HG03045 (cell line): ENCODE results near the gene DAND5.
A peak's percentile ranks its signal among the peaks of the same experiment; 100 is the strongest.
"Not testable (repeated sequence)": the region's sequence is repeated elsewhere in the genome, so short reads cannot be mapped to it uniquely, and the experiment has no call there.

Experiments used
- ATAC-seq: cut with Tn5 transposase; IDR thresholded peaks from one replicate; pipeline ENCODE4 v1.9.1; 2021; ENCODE audit warnings: mild to moderate bottlenecking, moderate library complexity; ENCODE audit not compliant: unreplicated experiment

DAND5 gene

GRCh38 chr19:12945479-12946091 lies 23.8 kb upstream of the DAND5 start, which contains the start of gene RAD23A:
Gene RAD23A (plus strand): TSS chr19:12945862. CDS start chr19:12945949, 87 bp downstream.
- peak; percentile 71 for ATAC-seq

- ATAC-seq, result peak; percentile 38
Observed at GRCh38 chr19:12946092-12946721, 23.2 kb upstream of the DAND5 start.

- no peak for ATAC-seq
Observed at GRCh38 chr19:12946731-12947496, 22.5 kb upstream of the DAND5 start.

- no peak for ATAC-seq
Observed at GRCh38 chr19:12947702-12948611, 21.4 kb upstream of the DAND5 start.

- no peak for ATAC-seq
Observed at GRCh38 chr19:12948612-12949362, 20.6 kb upstream of the DAND5 start.

GRCh38 chr19:12949363-12950283 lies 19.8 kb upstream of the DAND5 start:
- no peak for ATAC-seq

GRCh38 chr19:12952050-12952449 lies 17.3 kb upstream of the DAND5 start:
- ATAC-seq, result not testable (repeated sequence)

- no peak for ATAC-seq
Observed at GRCh38 chr19:12952488-12953137, 16.8 kb upstream of the DAND5 start.

- no peak for ATAC-seq
Observed at GRCh38 chr19:12953138-12953798, 16.1 kb upstream of the DAND5 start.

- ATAC-seq, result no peak
Observed at GRCh38 chr19:12953799-12954611, 15.4 kb upstream of the DAND5 start.

GRCh38 chr19:12954612-12954962 lies 14.8 kb upstream of the DAND5 start:
- no peak for ATAC-seq

- ATAC-seq, result not testable (repeated sequence)
Observed at GRCh38 chr19:12955575-12955974, 13.8 kb upstream of the DAND5 start.

- no peak for ATAC-seq
Observed at GRCh38 chr19:12955996-12956395, 13.4 kb upstream of the DAND5 start.

GRCh38 chr19:12956446-12957388 lies 12.7 kb upstream of the DAND5 start, which contains the start of gene GADD45GIP1:
Gene GADD45GIP1 (minus strand): TSS chr19:12957223. CDS start chr19:12957212, 11 bp downstream.
- peak; percentile 71 for ATAC-seq

GRCh38 chr19:12957389-12957952 lies 11.9 kb upstream of the DAND5 start:
- ATAC-seq, result not testable (repeated sequence)

- ATAC-seq, result no peak
Observed at GRCh38 chr19:12959481-12959880, 9.9 kb upstream of the DAND5 start.
